Activated T-cell treated with anti-CD3 and anti-CD28 coated beads for 4 hours (primary cell): ENCODE measurements around the gene SPX.

ENCODE experiments used
- DNase-seq: peaks from one replicate; pipeline ENCODE4 v3.0.0-alpha.2; 2020

The SPX gene

GRCh38 chr12:21539797-21540196 lies 13.7 kb downstream of the SPX start:
- no peak for DNase-seq

- DNase-seq = no peak
Measured at GRCh38 chr12:21541773-21542172, 15.7 kb downstream of the SPX start.

- DNase-seq = no peak
Measured at GRCh38 chr12:21542403-21542802, 16.3 kb downstream of the SPX start.

- DNase-seq = no peak
Measured at GRCh38 chr12:21543151-21543550, 17.1 kb downstream of the SPX start.

GRCh38 chr12:21545557-21545956 lies 19.5 kb downstream of the SPX start:
- DNase-seq = no peak

- DNase-seq = no peak
Measured at GRCh38 chr12:21546716-21547115, 20.6 kb downstream of the SPX start.

- DNase-seq = no peak
Measured at GRCh38 chr12:21547437-21547836, 21.3 kb downstream of the SPX start.

- DNase-seq = no peak
Measured at GRCh38 chr12:21551841-21552465, 25.9 kb downstream of the SPX start.

GRCh38 chr12:21552635-21553328 lies 26.7 kb downstream of the SPX start:
- DNase-seq = no peak

GRCh38 chr12:21553329-21553675 lies 27.2 kb downstream of the SPX start:
- DNase-seq = no peak

GRCh38 chr12:21558100-21558679 lies 32.1 kb downstream of the SPX start:
- DNase-seq = no peak

GRCh38 chr12:21559855-21560569 lies 33.9 kb downstream of the SPX start:
- no peak for DNase-seq

GRCh38 chr12:21561158-21561557 lies 35.1 kb downstream of the SPX start:
- no peak for DNase-seq

- no peak for DNase-seq
Measured at GRCh38 chr12:21562859-21563258, 36.8 kb downstream of the SPX start.

GRCh38 chr12:21566223-21566906 lies 40.3 kb downstream of the SPX start:
- DNase-seq = no peak

- DNase-seq = no peak
Measured at GRCh38 chr12:21566907-21567394, 40.9 kb downstream of the SPX start.

GRCh38 chr12:21568115-21568514 lies 42.0 kb downstream of the SPX start:
- no peak for DNase-seq

GRCh38 chr12:21571046-21571445 lies 45.0 kb downstream of the SPX start:
- no peak for DNase-seq

GRCh38 chr12:21573733-21574358 lies 47.8 kb downstream of the SPX start:
- DNase-seq = no peak

- no peak for DNase-seq
Measured at GRCh38 chr12:21576431-21576830, 50.3 kb downstream of the SPX start.

- no peak for DNase-seq
Measured at GRCh38 chr12:21577516-21577915, 51.4 kb downstream of the SPX start.

- DNase-seq = no peak
Measured at GRCh38 chr12:21580748-21581516, 54.8 kb downstream of the SPX start.
